ENCODE measurements around the gene WNT4.

The WNT4 gene

DNA sequence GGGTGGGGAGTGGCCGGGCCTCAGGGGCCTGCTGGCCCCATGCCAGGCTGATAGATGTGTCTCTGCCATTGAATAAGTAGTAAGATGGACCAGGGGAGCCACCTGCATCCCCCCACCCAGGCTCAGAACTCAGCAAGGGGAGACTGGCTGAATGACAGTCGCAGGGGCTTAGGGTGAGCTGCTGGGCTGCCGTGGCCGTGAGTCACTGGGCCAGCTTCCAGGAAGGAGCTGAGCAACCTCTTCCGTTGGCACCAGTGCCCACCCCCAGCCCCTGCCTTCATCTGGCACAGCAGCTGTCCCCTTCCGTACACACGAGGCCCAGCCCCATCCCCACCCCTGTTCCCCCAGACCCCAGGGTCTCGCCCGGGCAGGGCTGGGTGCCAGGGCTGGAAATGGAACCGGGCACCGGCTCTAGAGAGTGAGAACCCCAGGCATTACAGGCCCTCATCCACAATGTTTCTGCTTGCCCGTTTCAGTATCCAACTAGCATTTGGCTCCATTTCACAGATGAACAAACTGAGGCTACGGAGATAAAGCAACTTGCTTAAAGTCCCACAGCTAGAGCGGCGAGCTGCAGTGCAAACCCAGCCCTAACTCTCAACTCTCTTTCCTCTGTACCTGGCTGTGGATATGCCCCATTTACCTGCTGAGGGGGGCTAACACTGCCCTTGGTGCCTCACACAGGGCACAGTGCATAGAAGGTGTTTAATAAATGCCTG lies 10.2 kb downstream of the WNT4 start:
- DNase-seq (ENCODE audit: extremely low read depth in 1 of 2, low read depth in 1 of 2): no peak

DNA sequence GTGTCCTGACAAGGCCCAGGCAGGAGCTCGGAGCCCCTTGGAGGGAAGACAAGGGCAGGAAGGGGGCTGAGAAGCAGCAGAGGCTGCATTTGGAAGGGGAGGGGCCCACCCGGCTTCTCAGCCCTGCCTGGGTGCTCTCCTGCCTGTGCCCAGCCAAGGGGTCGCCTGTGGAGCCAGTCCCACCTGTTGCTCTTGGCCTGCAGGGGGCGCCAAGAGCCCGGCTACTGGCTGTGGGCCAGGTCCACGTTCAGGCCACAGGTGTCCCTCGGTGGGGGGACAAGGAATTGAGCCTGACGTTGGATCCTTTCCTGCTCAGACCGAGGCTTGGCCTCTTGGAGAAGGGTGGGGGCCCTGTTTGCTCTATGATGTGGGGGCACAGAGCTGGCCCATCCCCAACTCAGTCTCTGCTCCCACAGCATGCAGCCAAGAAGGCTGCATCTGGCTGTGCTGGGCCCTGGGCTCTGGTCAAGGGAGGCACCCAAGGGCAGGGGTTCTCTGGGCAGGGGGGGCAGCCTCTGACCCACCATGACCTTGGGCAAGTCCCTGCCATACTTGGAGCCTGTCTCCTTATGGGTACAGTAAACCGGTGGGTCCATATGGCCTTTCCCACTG lies 10.9 kb downstream of the WNT4 start:
- peak in 1 of 2 donors; percentile 41 for DNase-seq (ENCODE audit: extremely low read depth in 1 of 2, low read depth in 1 of 2)

DNA sequence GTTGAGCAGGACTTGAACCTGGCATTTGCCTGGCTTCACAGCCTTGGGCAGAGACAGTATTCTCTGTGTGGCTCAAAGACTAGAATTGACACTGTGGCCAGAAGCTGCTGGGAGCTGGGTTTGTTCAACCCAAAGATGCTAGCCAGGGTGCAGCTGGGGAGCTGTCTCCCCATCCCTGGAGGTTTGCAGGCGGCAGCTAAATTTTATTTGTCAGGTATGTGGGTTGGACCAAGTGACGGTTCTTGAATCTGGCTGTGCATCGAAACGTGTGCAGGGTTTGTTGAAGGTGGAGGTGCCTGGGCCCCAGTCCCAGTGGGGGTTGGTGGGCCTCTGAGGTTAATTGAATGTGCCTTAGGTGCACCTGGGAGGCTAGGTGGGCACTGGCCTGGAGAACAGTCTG lies 11.8 kb downstream of the WNT4 start:
- no peak for DNase-seq (ENCODE audit: extremely low read depth in 1 of 2, low read depth in 1 of 2)

DNA sequence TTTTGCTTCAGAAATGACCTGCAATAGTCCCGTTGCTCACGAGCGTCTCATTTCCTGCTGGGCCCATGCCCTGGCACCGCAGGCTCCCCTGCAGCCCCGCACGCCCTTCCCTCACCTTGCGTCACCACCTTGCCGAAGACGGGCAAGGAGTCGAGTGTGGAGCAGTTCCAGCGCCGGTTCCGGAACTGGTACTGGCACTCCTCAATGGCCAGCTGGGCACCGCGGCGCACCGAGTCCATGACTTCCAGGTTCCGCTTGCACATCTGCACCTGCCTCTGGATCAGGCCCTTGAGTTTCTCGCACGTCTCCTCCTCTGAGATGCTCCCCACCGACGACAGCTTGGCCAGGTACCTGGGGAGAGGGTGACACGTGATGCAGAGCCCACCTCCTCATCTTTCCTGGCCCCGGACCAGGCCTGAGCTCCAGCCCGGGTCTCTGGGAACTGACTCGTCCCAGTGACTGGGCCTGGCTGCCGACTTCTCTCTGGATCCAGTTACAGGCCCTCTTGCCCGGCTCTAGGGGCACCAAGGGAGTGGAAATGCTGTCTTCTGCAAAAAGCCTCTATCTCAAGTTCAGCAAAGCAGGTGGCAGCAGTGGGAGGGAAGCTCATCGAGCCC lies 13.3 kb downstream of the WNT4 start:
- DNase-seq (ENCODE audit: extremely low read depth in 1 of 2, low read depth in 1 of 2): no peak

DNA sequence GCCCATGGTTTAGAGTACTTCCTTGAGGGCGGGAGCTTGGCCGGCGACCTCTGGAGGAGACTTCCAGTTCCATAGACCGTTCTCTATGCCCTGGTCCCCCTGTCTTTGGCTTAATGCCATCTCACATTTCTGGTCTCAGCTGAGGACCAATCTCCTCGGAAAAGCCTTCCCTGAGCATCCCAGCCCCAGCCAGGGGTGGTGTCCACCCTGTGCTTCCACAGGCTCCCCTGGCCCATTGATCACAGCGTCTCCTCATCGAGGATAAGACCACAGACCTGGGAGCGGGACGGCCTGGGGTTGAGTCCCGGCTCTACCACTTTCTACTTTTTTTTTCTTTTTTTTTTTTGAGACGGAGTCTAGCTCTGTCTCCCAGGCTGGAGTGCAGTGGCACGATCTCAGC lies 14.5 kb downstream of the WNT4 start:
- no peak for DNase-seq (ENCODE audit: extremely low read depth in 1 of 2, low read depth in 1 of 2)

DNA sequence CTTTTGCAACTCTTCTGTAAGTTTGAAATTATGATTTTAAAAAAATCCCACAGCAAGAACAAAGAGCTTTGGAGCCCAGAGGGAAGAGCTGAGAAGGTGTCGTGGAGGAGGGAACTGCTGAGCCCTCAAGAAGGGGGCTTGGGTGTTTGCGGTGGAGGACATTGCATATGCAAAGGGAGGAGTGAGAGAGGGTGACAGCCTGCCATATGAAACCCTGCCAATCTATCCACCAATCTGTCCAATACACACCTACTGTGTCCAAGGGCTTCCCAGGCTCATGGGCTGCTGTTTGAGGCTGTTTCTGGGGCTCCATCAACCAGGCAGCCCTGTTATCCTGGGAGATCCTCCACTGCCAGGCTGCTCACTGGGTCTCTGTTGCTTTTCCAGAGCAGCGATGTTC lies 15.2 kb downstream of the WNT4 start:
- no peak for DNase-seq (ENCODE audit: extremely low read depth in 1 of 2, low read depth in 1 of 2)

DNA sequence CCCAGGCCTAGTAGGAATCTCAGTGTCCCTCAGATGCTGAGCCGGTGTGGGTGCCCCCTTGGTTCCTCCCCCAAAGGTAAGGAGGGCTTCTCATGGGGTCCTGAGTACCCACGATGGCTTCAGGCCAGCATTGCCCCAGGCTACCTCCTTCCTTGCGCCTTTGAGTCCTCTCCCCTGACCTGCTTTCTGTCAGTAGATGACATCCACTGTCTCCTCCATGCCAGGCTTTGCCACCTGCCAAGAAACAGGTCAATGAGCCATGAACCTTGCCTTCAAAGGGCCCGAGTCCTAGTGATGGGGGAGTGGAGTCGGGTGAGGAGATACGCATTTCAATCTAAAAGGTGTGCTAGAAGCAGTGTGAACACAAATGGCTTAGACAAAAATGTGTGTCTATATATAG lies 15.6 kb downstream of the WNT4 start:
- DNase-seq (ENCODE audit: extremely low read depth in 1 of 2, low read depth in 1 of 2): no peak

DNA sequence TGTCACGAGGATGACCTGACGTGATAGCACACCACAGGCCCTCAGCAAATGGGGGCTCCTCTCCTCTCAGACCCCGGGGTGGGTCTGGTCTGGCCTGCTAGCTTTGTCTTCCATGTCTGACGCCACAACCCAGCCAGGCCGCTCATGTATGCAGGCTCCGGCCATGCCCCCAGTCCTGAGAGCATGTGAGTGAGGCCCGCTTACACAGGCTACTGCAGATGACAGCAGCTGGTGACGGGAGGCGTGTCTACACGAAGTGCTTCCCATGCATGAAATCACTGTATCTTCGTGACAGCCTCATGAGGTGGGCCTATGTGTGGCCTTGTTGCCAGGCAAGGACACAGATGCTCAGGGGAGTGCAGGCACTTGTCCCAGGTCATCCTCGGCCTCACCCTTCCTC lies 16.4 kb downstream of the WNT4 start:
- no peak for DNase-seq (ENCODE audit: extremely low read depth in 1 of 2, low read depth in 1 of 2)

DNA sequence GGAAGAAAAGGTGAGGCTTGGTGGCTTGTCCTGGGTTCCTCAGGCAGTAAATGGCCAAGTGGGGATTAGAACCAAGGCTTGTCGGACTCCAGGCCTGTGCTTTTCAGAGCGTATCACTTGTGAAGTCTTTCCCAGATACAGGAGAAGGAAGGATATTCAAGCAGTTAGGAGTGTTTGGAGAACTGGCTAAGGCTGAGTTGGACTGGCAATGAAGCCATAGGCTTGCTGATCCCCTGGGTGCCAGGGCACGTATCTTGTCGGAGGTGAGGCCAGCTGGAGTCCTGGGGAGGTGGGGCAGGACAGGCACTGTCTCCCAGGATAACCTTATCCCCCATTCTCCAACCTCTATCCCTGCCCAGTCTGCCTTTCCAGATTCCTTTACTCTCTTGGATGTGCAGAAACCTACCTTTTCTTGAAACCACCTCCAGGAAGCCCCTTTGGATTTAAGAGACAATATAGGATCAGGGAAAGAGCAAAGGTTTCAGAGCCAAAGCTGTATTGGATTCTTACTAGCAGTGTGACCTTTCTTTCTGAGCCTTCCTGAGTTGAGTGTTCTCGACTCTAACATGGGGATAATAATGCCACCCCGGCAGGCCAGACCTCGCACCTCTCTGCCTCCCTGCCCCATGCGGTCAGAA lies 18.2 kb downstream of the WNT4 start:
- no peak for DNase-seq (ENCODE audit: extremely low read depth in 1 of 2, low read depth in 1 of 2)

DNA sequence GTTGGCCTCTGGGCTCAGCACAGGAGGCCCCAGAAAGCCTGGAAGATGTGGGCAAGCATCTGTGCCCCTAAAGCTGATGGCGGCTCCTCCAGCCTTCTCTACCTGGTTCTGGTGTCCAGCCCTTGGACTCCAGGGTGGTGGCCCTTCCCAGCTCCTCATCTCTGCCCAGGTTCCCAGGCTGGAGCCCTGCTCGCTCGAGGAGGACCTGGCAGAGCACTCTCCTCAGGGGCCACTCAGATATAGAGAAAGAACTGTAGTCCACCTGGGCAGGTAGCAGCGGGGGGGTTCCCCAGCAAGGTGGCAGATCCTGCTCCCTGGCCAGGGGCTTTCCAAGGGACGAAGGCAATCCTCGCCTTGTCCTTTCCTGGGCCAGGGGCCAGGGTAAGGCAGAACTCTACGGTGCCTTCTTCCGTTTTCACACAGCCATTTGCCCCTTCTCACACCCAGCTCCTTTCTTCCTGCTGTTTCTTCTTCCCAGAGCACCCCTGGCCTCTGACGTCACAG lies 18.9 kb downstream of the WNT4 start:
- DNase-seq (ENCODE audit: extremely low read depth in 1 of 2, low read depth in 1 of 2): no peak

DNA sequence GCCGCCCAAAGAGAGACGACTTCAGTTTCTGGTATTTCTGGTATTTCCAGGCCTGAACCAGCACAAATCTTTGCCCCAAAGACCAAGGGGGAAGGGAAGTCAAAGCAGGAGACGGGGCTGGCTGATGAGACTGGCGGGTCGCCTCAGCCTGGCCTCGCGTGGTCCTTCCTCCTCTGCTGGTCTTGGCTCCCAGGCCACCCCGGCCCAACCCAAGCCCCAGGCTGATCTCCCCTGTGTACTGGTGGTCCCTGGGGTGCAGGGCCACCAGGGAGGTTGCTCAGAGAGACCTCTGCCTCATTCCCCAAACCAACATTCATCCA lies 19.9 kb downstream of the WNT4 start:
- no peak for DNase-seq (ENCODE audit: extremely low read depth in 1 of 2, low read depth in 1 of 2)

DNA sequence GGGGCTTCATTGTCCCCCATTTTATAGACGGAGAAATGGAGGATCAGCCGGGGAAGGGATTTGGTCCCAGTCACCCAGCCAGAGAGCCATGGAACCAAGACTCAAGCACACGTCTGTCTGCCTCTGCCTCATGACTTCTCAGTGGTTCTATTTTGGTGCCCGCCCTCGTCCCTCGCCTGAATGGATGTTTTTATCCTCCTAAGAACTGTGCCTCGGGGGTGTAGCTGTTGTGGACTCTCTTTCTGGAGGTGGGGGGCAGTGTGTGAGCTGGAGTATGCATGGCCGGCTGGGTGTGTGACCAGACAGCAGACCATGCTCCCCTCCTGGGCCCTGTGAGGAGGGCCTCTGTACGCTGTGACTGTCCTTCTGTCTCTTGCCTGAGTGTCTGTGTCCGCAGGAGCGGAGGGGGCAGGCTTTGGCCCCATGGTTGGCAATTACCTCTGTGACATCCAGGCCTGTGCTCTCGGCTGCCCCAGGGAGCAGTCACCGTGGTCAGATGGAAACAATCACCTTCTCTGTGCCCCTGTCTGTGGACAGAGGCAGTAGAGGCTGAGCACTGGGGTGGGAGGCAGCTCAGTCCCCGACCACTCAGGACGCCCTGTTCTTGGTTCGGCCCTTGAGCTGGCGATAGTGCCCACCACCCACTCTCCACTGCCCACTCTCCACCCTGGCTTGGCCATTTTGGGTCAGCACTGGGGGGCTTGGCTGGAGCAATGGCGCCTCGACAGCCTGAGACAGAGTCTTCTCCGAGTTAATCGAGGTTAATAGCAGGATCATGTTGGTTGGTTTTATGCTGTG lies 20.4 kb downstream of the WNT4 start:
- DNase-seq (ENCODE audit: extremely low read depth in 1 of 2, low read depth in 1 of 2): no peak

DNA sequence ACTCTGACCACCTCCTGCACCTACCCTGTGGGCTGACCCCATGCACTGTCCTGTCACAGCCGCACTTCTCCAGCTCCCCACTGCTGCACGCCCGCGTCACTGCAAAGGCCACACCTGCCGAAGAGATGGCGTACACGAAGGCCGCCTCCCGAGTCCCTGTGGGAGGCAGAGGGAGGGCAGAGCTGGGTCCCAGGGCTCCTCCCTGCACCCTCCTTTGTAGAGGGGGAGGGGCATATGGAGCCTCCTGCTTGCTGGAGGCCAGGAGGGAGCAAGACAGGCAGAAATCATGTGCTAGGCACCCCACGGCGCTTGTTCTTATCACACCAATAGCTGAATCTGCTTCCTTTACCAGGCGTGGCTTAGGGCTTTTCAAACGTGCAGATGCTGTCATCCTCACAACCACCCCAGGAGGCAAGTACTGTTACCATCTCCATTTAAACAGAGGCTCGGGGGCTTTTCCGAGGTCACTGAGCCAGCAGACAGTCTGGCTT lies 21.4 kb downstream of the WNT4 start:
- DNase-seq (ENCODE audit: extremely low read depth in 1 of 2, low read depth in 1 of 2): no peak

DNA sequence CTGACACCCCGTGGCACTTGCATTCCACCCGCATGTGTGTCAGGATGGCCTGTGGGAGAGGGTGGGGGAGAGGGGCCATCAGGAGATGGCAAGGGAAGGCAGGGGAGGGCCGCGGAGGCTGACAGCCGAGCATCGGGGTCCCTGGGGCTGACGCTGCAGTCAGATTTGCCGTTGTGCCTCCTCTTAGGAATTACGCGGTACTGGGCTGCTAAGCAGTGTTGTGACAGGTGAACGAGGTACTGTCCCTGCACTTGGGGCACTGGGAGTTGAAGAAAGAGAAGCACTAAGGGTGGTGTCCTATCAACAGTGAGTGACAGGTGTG lies 22.5 kb downstream of the WNT4 start:
- no peak for DNase-seq (ENCODE audit: extremely low read depth in 1 of 2, low read depth in 1 of 2)

DNA sequence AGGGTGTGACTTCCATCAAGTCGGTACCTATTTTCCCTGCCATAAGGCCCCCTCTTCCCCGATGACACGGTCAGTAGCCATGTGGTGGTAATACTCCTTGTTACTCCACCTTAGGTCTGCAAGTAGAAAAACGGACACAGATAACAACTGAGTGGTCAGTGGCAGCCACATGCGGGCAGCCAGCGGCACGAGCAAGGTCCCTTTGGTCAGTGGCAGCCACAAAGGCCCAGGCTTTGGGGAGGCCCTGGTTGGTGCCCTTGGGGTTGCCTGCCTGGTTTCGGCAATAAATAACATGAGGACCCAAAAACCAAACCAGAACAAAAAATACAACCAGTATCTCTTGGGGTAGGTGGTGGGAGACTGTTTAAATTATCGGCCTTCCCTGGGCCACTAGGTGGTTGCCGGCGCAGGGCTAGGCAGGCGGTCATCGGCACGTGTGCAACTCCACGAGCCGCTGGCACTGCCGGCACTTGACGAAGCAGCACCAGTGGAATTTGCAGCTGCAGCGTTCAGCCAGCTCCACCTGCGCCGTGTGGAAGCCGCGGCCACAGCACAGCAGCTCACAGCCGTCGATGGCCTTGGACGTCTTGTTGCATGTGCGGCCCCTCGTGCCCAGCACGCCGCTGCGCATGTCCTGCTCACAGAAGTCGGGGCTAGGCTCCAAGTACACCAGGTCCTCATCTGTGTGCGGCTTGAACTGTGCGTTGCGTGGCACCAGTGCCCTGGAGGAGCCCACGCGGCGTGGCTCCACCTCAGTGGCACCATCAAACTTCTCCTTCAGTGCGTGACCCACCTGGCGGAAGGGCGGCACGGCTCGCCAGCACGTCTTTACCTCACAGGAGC lies 23.1 kb downstream of the WNT4 start:
- DNase-seq (ENCODE audit: extremely low read depth in 1 of 2, low read depth in 1 of 2): no peak

DNA sequence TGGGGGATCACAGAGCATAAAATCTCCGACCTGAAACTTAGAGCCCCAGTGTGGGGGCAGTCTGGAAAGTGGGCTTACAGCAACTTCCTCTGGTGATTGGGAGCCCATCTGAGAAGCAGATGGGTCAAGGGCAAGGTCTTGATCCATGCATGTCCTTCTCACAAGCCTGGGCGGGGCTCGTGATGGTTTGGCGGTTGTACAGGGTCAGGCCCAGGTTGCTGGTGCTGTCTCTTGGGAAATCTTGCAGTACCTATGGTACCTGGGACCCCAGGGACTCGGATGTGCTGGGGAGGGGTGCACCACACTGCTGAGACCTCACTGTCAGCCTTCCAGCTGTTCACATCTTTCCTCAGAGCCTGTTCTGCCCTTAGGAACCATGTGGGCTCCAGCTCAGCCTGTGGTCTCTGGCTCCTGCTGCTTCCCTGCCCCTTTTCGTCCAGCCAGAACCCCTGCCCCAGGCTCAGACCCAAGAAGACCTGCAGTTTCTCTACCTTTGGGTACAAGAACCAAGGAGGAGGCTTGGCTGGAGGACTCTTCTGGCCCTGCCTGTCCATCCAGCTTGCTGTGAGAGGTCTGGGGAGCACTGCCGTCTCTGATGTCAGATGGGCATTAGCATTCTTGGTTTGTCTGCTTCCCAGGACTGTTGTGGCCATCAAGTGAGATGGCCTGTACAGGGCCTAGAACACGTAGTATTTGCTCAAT lies 24.5 kb downstream of the WNT4 start:
- no peak for DNase-seq (ENCODE audit: extremely low read depth in 1 of 2, low read depth in 1 of 2)

DNA sequence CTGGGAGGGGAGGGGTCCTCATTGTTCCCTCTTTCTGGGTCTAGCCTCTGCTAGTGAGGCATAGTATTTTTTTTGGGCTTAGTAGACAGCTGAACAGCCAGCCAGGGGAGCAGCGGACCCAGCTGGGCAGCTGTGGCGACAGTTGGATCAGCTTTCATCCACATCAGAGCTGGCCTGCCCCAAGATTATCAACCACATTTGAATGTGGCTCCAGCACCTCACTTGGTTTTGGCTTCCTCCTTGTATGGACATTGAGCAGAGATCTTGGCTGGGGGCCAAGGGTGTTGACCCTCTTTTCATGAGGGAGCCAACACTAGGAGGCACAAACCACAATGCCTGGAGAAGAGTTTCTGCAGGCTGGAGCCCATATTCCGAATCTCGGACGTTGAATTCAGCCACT lies 25.0 kb downstream of the WNT4 start:
- DNase-seq (ENCODE audit: extremely low read depth in 1 of 2, low read depth in 1 of 2): no peak

DNA sequence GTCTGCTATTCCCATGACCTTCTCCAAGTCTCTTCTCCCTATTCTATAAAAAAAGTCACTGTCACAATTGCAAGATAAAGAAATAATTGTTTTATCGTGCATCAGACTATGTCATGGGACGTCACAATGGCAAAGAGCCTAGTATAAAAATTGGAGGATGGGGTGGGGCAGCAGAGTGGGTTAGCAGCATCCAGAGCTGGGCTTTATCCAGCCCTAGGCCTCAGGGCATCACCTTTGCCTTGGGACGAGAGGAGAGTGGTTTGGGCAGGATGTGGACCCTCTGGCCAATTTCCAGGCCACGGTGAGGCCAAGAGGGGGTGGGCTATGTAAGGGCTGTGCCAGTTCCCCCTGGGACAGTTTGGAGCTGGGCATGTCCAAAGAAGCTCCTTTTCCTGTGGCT lies 25.7 kb downstream of the WNT4 start:
- no peak for DNase-seq (ENCODE audit: extremely low read depth in 1 of 2, low read depth in 1 of 2)

DNA sequence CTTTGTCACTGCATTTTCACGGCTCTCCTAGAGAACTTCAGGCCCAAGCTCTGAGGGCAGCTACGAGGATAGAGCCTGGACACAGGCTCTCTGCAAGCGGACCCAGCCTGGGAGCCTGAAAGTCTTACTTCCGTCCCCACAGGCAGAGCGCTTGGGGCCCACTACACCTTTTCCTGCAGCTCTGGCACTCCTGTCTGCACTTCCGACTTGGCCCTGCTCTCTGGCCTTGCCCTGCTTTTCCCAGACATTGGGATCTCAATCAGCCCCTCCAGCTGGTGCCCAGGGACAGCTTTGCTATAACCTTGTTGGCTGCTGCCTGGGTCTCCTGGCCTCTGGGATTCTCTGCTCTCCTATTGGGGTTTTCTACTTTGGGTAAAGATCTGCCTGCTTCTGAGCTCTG lies 27.6 kb downstream of the WNT4 start:
- no peak for DNase-seq (ENCODE audit: extremely low read depth in 1 of 2, low read depth in 1 of 2)

Measured in activated CD8-positive, alpha-beta memory T cell treated with anti-CD3 and anti-CD28 coated beads for 1 hour (primary cell).